Measurements from ENCODE around the gene KCNQ1.

KCNQ1 gene

DNA sequence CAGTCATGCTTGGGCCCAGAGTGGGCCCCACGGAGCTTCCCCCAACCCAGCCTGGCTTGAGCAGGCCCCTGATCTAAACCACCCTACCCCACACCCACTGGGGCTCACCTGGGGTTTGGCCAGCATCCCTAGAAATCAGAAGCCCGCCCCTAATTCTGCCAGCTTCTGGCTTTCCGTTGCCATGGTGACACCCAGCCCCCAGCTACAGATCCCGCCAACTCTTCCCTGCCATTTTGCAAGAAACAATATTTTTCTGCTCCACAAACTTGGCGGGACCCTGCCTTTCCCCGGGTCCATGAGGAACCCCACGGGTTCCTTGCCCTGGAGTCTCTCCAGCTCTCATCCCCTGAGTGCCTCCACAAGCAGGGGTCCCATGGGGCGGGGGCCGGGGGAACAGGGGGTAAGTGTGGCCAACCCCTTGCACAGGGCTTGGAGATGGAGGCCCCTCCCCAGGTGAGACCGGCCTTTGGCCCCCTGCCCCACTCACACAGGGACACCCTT lies 350.7 kb downstream of the KCNQ1 start:
- no peak for TF ChIP-seq EZH2phosphoT487 (conservative IDR thresholded peaks at IDR 0.05; ENCODE audit: low read length)
- no peak for TF ChIP-seq CTCF (IDR thresholded peaks at IDR 0.05; ENCODE audit: insufficient read depth, low read length, poor library complexity, severe bottlenecking)
- H3K36me3 ChIP-seq (ENCODE audit: low read length), result no peaks in the 10 kb centered on the region
- H3K9ac ChIP-seq (ENCODE audit: low read length), result no peak overlapping the region
- no peak overlapping the region for H3K4me3 ChIP-seq (ENCODE audit: insufficient read depth, low read length, poor library complexity, severe bottlenecking)
- no peak overlapping the region for H3K4me2 ChIP-seq (ENCODE audit: low read depth, low read length, poor library complexity, severe bottlenecking)
- no peaks in the 10 kb centered on the region for H3F3A ChIP-seq (ENCODE audit: insufficient read depth)
- H3K79me2 ChIP-seq (ENCODE audit: insufficient read depth, low read length), result no peaks in the 10 kb centered on the region
- H3K9me2 ChIP-seq (replicated peaks; ENCODE audit: insufficient read depth, low read length), result no peaks in the 10 kb centered on the region
- no peaks in the 10 kb centered on the region for H3K9me3 ChIP-seq (ENCODE audit: insufficient read depth, low read length)
- no peaks in the 10 kb centered on the region for H3K27me3 ChIP-seq (ENCODE audit: low read length)
- H3K27ac ChIP-seq (ENCODE audit: low read depth, low read length), result no peak overlapping the region
- H2AFZ ChIP-seq (ENCODE audit: low read depth, low read length, severe bottlenecking), result no peak overlapping the region
- H4K20me1 ChIP-seq (ENCODE audit: low read depth, low read length), result no peaks in the 10 kb centered on the region

DNA sequence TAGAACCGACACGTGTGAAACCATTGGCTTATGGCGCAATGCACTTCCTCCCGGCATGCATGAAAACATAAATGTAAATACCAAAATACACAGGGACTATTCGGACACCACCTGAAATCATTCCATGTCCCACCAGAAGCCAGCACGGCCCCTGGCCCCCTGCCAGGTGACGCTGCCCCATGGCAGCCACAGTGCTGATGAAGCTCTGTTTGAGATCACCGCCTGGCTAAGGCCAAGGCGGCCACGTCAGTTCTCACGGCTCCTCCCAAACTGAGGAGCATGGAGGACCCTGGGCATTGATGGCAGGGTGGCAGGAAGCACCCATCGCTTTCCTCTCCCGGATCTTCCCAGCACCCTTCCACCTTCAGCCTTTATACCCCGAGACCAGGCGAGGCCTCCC lies 351.3 kb downstream of the KCNQ1 start:
- H3K9me3 ChIP-seq (ENCODE audit: insufficient read depth, low read length), result no peaks in the 10 kb centered on the region
- H3K27me3 ChIP-seq (ENCODE audit: low read length), result no peaks in the 10 kb centered on the region
- no peaks in the 10 kb centered on the region for H4K20me1 ChIP-seq (ENCODE audit: low read depth, low read length)
- no peak overlapping the region for H3K9ac ChIP-seq (ENCODE audit: low read length)
- no peaks in the 10 kb centered on the region for H3K36me3 ChIP-seq (ENCODE audit: low read length)
- no peak overlapping the region for H3K4me3 ChIP-seq (ENCODE audit: insufficient read depth, low read length, poor library complexity, severe bottlenecking)
- TF ChIP-seq EZH2phosphoT487 (conservative IDR thresholded peaks at IDR 0.05; ENCODE audit: low read length), result no peak
- no peak for TF ChIP-seq CTCF (IDR thresholded peaks at IDR 0.05; ENCODE audit: insufficient read depth, low read length, poor library complexity, severe bottlenecking)
- no peak overlapping the region for H3K4me2 ChIP-seq (ENCODE audit: low read depth, low read length, poor library complexity, severe bottlenecking)
- H2AFZ ChIP-seq (ENCODE audit: low read depth, low read length, severe bottlenecking), result no peak overlapping the region
- H3K27ac ChIP-seq (ENCODE audit: low read depth, low read length), result no peak overlapping the region
- H3F3A ChIP-seq (ENCODE audit: insufficient read depth), result no peaks in the 10 kb centered on the region
- no peaks in the 10 kb centered on the region for H3K79me2 ChIP-seq (ENCODE audit: insufficient read depth, low read length)
- no peaks in the 10 kb centered on the region for H3K9me2 ChIP-seq (replicated peaks; ENCODE audit: insufficient read depth, low read length)

GRCh38 chr11:2796508-2797113 lies 351.8 kb downstream of the KCNQ1 start:
- no peaks in the 10 kb centered on the region for H3F3A ChIP-seq (ENCODE audit: insufficient read depth)
- no peaks in the 10 kb centered on the region for H3K9me3 ChIP-seq (ENCODE audit: insufficient read depth, low read length)
- no peaks in the 10 kb centered on the region for H3K27me3 ChIP-seq (ENCODE audit: low read length)
- no peak overlapping the region for H3K4me2 ChIP-seq (ENCODE audit: low read depth, low read length, poor library complexity, severe bottlenecking)
- H3K27ac ChIP-seq (ENCODE audit: low read depth, low read length), result no peak overlapping the region
- H3K36me3 ChIP-seq (ENCODE audit: low read length), result no peaks in the 10 kb centered on the region
- H2AFZ ChIP-seq (ENCODE audit: low read depth, low read length, severe bottlenecking), result no peak overlapping the region
- no peaks in the 10 kb centered on the region for H4K20me1 ChIP-seq (ENCODE audit: low read depth, low read length)
- no peak overlapping the region for H3K9ac ChIP-seq (ENCODE audit: low read length)
- no peaks in the 10 kb centered on the region for H3K9me2 ChIP-seq (replicated peaks; ENCODE audit: insufficient read depth, low read length)
- H3K79me2 ChIP-seq (ENCODE audit: insufficient read depth, low read length), result no peaks in the 10 kb centered on the region
- H3K4me3 ChIP-seq (ENCODE audit: insufficient read depth, low read length, poor library complexity, severe bottlenecking), result no peak overlapping the region
- TF ChIP-seq CTCF (IDR thresholded peaks at IDR 0.05; ENCODE audit: insufficient read depth, low read length, poor library complexity, severe bottlenecking) (no peak), EZH2phosphoT487 (conservative IDR thresholded peaks at IDR 0.05; ENCODE audit: low read length) (no peak)
